PC-9 (cell line): ENCODE measurements around the gene CNNM4. TPM values are rescaled to one million over a fixed set of nuclear protein-coding genes. Genes with fewer than 3 reads are reported as not detected.

Source experiments
- BruUV-seq: library from RNA; stranded (reverse); fragments of 400-500 nt; replicated peaks from 2 replicates; lab custom pipeline; 2021; lab: Mats Ljungman, UMichigan
- CTCF ChIA-PET: fragments of 300-600 bp; sonication (Branson Sonifier 250); formaldehyde crosslinking; loops from one replicate; lab custom pipeline; 2022; ENCODE audit warnings: antibody characterized with exemption; lab: Charles Lee
- POLR2A ChIA-PET: fragments of 300-600 bp; sonication (Branson Sonifier 250); formaldehyde crosslinking; loops from one replicate; lab custom pipeline; 2022; ENCODE audit warnings: antibody characterized with exemption; ENCODE audit not compliant: unreplicated experiment; lab: Charles Lee
- DNase-seq, 2 experiments: peaks; one replicate each; pipeline versions ENCODE4 v3.0.0 to v3.0.0-alpha.2; 2015 to 2022; ENCODE audit warnings: mixed read lengths in 1 of 2
- H2AFZ ChIP-seq: fragments of 200-600 bp; sonication (generic); 2 replicates; pipeline ENCODE4 v1.8.1; 2017; ENCODE audit warnings: antibody characterized with exemption
- H3F3A ChIP-seq: fragments of 200-600 bp; sonication (generic); 2 replicates; pipeline ENCODE4 v1.8.1; 2017; ENCODE audit warnings: antibody characterized with exemption, mild to moderate bottlenecking, low read depth; ENCODE audit not compliant: insufficient read depth
- H3K27ac ChIP-seq: fragments of 200-600 bp; sonication (generic); 2 replicates; pipeline ENCODE4 v1.6.1; 2016; ENCODE audit warnings: mixed run types
- H3K27me3 ChIP-seq: fragments of 200-600 bp; sonication (generic); 2 replicates; pipeline ENCODE4 v1.6.1; 2016; ENCODE audit warnings: low read depth, mixed run types; ENCODE audit not compliant: insufficient read depth
- H3K36me3 ChIP-seq: fragments of 200-600 bp; sonication (generic); 2 replicates; pipeline ENCODE4 v1.6.1; 2016; ENCODE audit warnings: low read depth, mixed run types
- H3K4me1 ChIP-seq: fragments of 200-600 bp; sonication (generic); replicated peaks from 2 replicates; pipeline ENCODE4 v1.6.1; 2016; ENCODE audit warnings: mixed run types; ENCODE audit not compliant: insufficient read depth
- H3K4me2 ChIP-seq: fragments of 200-600 bp; sonication (generic); 2 replicates; pipeline ENCODE4 v1.6.1; 2017; ENCODE audit warnings: mixed run types
- H3K4me3 ChIP-seq: fragments of 200-600 bp; sonication (generic); 2 replicates; pipeline ENCODE4 v1.6.1; 2016; ENCODE audit warnings: mixed run types
- H3K79me2 ChIP-seq: fragments of 200-600 bp; sonication (generic); 2 replicates; pipeline ENCODE4 v1.6.1; 2017; ENCODE audit warnings: low read depth, mixed run types
- H3K9me2 ChIP-seq: fragments of 200-600 bp; sonication (generic); 2 replicates; pipeline ENCODE4 v1.8.1; 2017; ENCODE audit warnings: mild to moderate bottlenecking; ENCODE audit not compliant: insufficient read depth
- H3K9me3 ChIP-seq: fragments of 200-600 bp; sonication (generic); 2 replicates; pipeline ENCODE4 v1.8.1; 2016; ENCODE audit warnings: low read depth; ENCODE audit not compliant: insufficient read depth
- H4K20me1 ChIP-seq: fragments of 200-600 bp; sonication (generic); 2 replicates; pipeline ENCODE4 v1.8.1; 2017; ENCODE audit not compliant: insufficient read depth
- CTCF ChIP-seq: fragments of 200-600 bp; sonication (generic); conservative IDR thresholded peaks from 2 replicates; pipeline ENCODE4 v1.6.1; 2017; ENCODE audit warnings: mixed run types, antibody characterized with exemption, mild to moderate bottlenecking, moderate library complexity
- EZH2 ChIP-seq: fragments of 200-600 bp; sonication (generic); IDR thresholded peaks from 2 replicates; pipeline ENCODE4 v1.8.0; 2017; ENCODE audit warnings: antibody characterized with exemption, low read depth
- intact Hi-C: fragments of 100-400 bp; cut with micrococcal nuclease; formaldehyde crosslinking; loops from one replicate; pipeline ENCODE4 v1.10.0; 2022; ENCODE audit not compliant: unreplicated experiment
- total RNA-seq: library from RNA; stranded (reverse); gene quantifications from 2 replicates; pipeline ENCODE4 v1.2.3, GENCODE V29; 2021

The CNNM4 gene
- total RNA-seq, 1 experiment from 2014 or later, result 31.4 TPM

- Histone ChIP-seq H3K4me2 (peak overlapping the region; percentile 86), H4K20me1 (peaks cover 22% of the 10 kb centered on the region), H3K36me3 (no peaks in the 10 kb centered on the region), H3K4me1 (peaks cover 26% of the 10 kb centered on the region), H3K9me3 (no peaks in the 10 kb centered on the region), H3K27me3 (no peaks in the 10 kb centered on the region), H3F3A (peaks cover 12% of the 10 kb centered on the region), H3K9me2 (no peaks in the 10 kb centered on the region), H2AFZ (peak overlapping the region; percentile 92), H3K4me3 (peak overlapping the region; percentile 87), H3K79me2 (peaks cover 33% of the 10 kb centered on the region), H3K27ac (peak overlapping the region; percentile 7; the same call in 1 of the 2 replicates)
- TF ChIP-seq EZH2 (no peak), CTCF (0 out of 2 replicates have a peak, but pooled peaks have one; percentile 16)
- POLR2A ChIA-PET, result interaction anchor here (0.5 to 0.7 kb wide), 5 partner anchors 53 to 635 kb away, joined by 3 to 4 read pairs (median 3); no protein-coding TSS in a partner anchor
- DNase-seq, result peak; percentile 24 to 54
- intact Hi-C loops, result loop anchor here (1.0 to 5.0 kb wide), 7 partner anchors 17 to 297 kb away; partner anchors contain the start of genes ANKRD36 and ANKRD39
- TSS peak; percentile 61 for BruUV-seq
- CTCF ChIA-PET, result interaction anchor here (0.6 to 1.3 kb wide), 3 partner anchors 43 to 282 kb away, joined by 3 to 4 read pairs (median 3); partner anchors contain the start of gene ANKRD39
These were observed 54.8 kb downstream of the CNNM4 start for GRCh38 chr2:96815326-96816126.

GRCh38 chr2:96816127-96816835 lies 55.6 kb downstream of the CNNM4 start, which contains the start of gene CNNM3:
TSS of gene CNNM3 (plus strand) at chr2:96816268. CDS start at chr2:96816278, 10 bp downstream.
- Histone ChIP-seq H3F3A (peaks cover 12% of the 10 kb centered on the region), H3K79me2 (peaks cover 39% of the 10 kb centered on the region), H3K27ac (peak within 1 kb of the TSS; percentile 7; the same call in 1 of the 2 replicates), H3K4me1 (peaks cover 26% of the 10 kb centered on the region), H3K36me3 (0 out of 2 replicates have a peak, but pooled peaks cover under 1% of the 10 kb centered on the region), H2AFZ (peak within 1 kb of the TSS; percentile 92), H3K4me3 (peak within 1 kb of the TSS; percentile 87), H3K27me3 (no peaks in the 10 kb centered on the region), H3K4me2 (peak within 1 kb of the TSS; percentile 99), H3K9me2 (no peaks in the 10 kb centered on the region), H4K20me1 (peaks cover 26% of the 10 kb centered on the region), H3K9me3 (no peaks in the 10 kb centered on the region)
- BruUV-seq, result no TSS peak
- peak; percentile 87 to 99 for DNase-seq
- ChIA-PET CTCF (interaction anchor here (0.6 to 0.8 kb wide), 3 partner anchors 135 to 283 kb away, joined by 3 to 5 read pairs (median 4); no protein-coding TSS in a partner anchor), POLR2A (interaction anchor here (0.5 to 0.6 kb wide), 6 partner anchors 54 to 824 kb away, joined by 3 to 4 read pairs (median 3); no protein-coding TSS in a partner anchor)
- TF ChIP-seq EZH2 (no peak), CTCF (peak; percentile 74)
- intact Hi-C loops, result loop anchor here (1.0 to 5.0 kb wide), 7 partner anchors 16 to 297 kb away; partner anchors contain the start of genes ANKRD36 and ANKRD39
